ENCODE data around the gene C19orf53. TPM values are rescaled to one million over a fixed set of nuclear protein-coding genes. Genes with fewer than 3 reads are reported as not detected.
"Not testable (repeated sequence)": the region's sequence is repeated elsewhere in the genome, so short reads cannot be mapped to it uniquely, and the experiment has no call there.

The C19orf53 gene
- polyA plus RNA-seq, 4 donors = 104 to 126 (median 118) TPM

- WGBS, 3 donors = 0 to 14% (median 11%) methylated on average over 5 of the region's 5 CpGs
- peaks cover 0 to 36% (median 4%) of the 10 kb centered on the region in 3 donors for H3K36me3 ChIP-seq (ENCODE audit: control insufficient read depth in 3 of 3, insufficient read depth in 2 of 3, low read depth in 1 of 3, low read length in 3 of 3)
- DNase-seq (peak in 1 of 2 donors; percentile 72), FAIRE-seq (no peak)
- H3K9me3 ChIP-seq (ENCODE audit: control insufficient read depth in 2 of 2, insufficient read depth in 1 of 2, low read depth in 1 of 2, low read length in 1 of 2) = no peaks in the 10 kb centered on the region
- no peak overlapping the region for H3K4me3 ChIP-seq (ENCODE audit: low read depth in 1 of 3, low read length in 3 of 3)
- peaks cover 0 to 10% (median 0%) of the 10 kb centered on the region in 3 donors for H3K4me1 ChIP-seq (ENCODE audit: control insufficient read depth in 3 of 3, insufficient read depth in 2 of 3, low read depth in 1 of 3, low read length in 2 of 3)
- peak overlapping the region in 1 of 3 donors; percentile 58 for H3K27ac ChIP-seq (ENCODE audit: low read depth in 1 of 3, low read length in 2 of 3)
- H3K27me3 ChIP-seq (ENCODE audit: control insufficient read depth in 3 of 3, insufficient read depth in 3 of 3, low read length in 3 of 3) = no peaks in the 10 kb centered on the region
Observed at GRCh38 chr19:13781547-13781946, 7.3 kb downstream of the C19orf53 start.

GRCh38 chr19:13782537-13782936, 8.3 kb downstream of the C19orf53 start:
- no peaks in the 10 kb centered on the region for H3K9me3 ChIP-seq (ENCODE audit: control insufficient read depth in 2 of 2, insufficient read depth in 1 of 2, low read depth in 1 of 2, low read length in 1 of 2)
- H3K27me3 ChIP-seq (ENCODE audit: control insufficient read depth in 3 of 3, insufficient read depth in 3 of 3, low read length in 3 of 3) = no peaks in the 10 kb centered on the region
- H3K4me3 ChIP-seq (ENCODE audit: low read depth in 1 of 3, low read length in 3 of 3) = no peak overlapping the region
- H3K36me3 ChIP-seq (ENCODE audit: control insufficient read depth in 3 of 3, insufficient read depth in 2 of 3, low read depth in 1 of 3, low read length in 3 of 3) = peaks cover 0 to 26% (median 4%) of the 10 kb centered on the region in 3 donors
- no peak for DNase-seq
- FAIRE-seq = no peak
- H3K27ac ChIP-seq (ENCODE audit: low read depth in 1 of 3, low read length in 2 of 3) = no peak overlapping the region
- WGBS, 3 donors = 65 to 73% (median 67%) methylated on average over 8 of the region's 8 CpGs
- H3K4me1 ChIP-seq (ENCODE audit: control insufficient read depth in 3 of 3, insufficient read depth in 2 of 3, low read depth in 1 of 3, low read length in 2 of 3) = peaks cover 0 to 10% (median 0%) of the 10 kb centered on the region in 3 donors

- no peak overlapping the region for H3K4me3 ChIP-seq (ENCODE audit: low read depth in 1 of 3, low read length in 3 of 3)
- no peak overlapping the region for H3K27ac ChIP-seq (ENCODE audit: low read depth in 1 of 3, low read length in 2 of 3)
- no peaks in the 10 kb centered on the region for H3K27me3 ChIP-seq (ENCODE audit: control insufficient read depth in 3 of 3, insufficient read depth in 3 of 3, low read length in 3 of 3)
- WGBS, 3 donors = 69 to 75% (median 69%) methylated on average over 18 of the region's 18 CpGs
- peaks cover 0 to 13% (median 0%) of the 10 kb centered on the region in 3 donors for H3K36me3 ChIP-seq (ENCODE audit: control insufficient read depth in 3 of 3, insufficient read depth in 2 of 3, low read depth in 1 of 3, low read length in 3 of 3)
- H3K4me1 ChIP-seq (ENCODE audit: control insufficient read depth in 3 of 3, insufficient read depth in 2 of 3, low read depth in 1 of 3, low read length in 2 of 3) = peaks cover 0 to 10% (median 0%) of the 10 kb centered on the region in 3 donors
- FAIRE-seq (no peak), DNase-seq (no peak)
- no peaks in the 10 kb centered on the region for H3K9me3 ChIP-seq (ENCODE audit: control insufficient read depth in 2 of 2, insufficient read depth in 1 of 2, low read depth in 1 of 2, low read length in 1 of 2)
Observed at GRCh38 chr19:13783565-13784500, 9.6 kb downstream of the C19orf53 start.

GRCh38 chr19:13784731-13785452, 10.6 kb downstream of the C19orf53 start:
- no peaks in the 10 kb centered on the region for H3K9me3 ChIP-seq (ENCODE audit: control insufficient read depth in 2 of 2, insufficient read depth in 1 of 2, low read depth in 1 of 2, low read length in 1 of 2)
- peaks cover 0 to 4% (median 0%) of the 10 kb centered on the region in 3 donors for H3K36me3 ChIP-seq (ENCODE audit: control insufficient read depth in 3 of 3, insufficient read depth in 2 of 3, low read depth in 1 of 3, low read length in 3 of 3)
- H3K27ac ChIP-seq (ENCODE audit: low read depth in 1 of 3, low read length in 2 of 3) = peak overlapping the region in 1 of 3 donors; percentile 17
- no peak overlapping the region for H3K4me3 ChIP-seq (ENCODE audit: low read depth in 1 of 3, low read length in 3 of 3)
- no peak for FAIRE-seq
- peak; percentile 59 to 69 for DNase-seq
- H3K27me3 ChIP-seq (ENCODE audit: control insufficient read depth in 3 of 3, insufficient read depth in 3 of 3, low read length in 3 of 3) = no peaks in the 10 kb centered on the region
- 6 to 27% (median 15%) methylated on average over 15 to 17 of the region's 17 CpGs for WGBS, 3 donors
- H3K4me1 ChIP-seq (ENCODE audit: control insufficient read depth in 3 of 3, insufficient read depth in 2 of 3, low read depth in 1 of 3, low read length in 2 of 3) = peaks cover 0 to 10% (median 0%) of the 10 kb centered on the region in 3 donors

GRCh38 chr19:13788991-13789390, 14.7 kb downstream of the C19orf53 start:
- Histone ChIP-seq H3K27me3 (ENCODE audit: control insufficient read depth in 3 of 3, insufficient read depth in 3 of 3, low read length in 3 of 3) (no peaks in the 10 kb centered on the region), H3K36me3 (ENCODE audit: control insufficient read depth in 3 of 3, insufficient read depth in 2 of 3, low read depth in 1 of 3, low read length in 3 of 3) (no peaks in the 10 kb centered on the region), H3K27ac (ENCODE audit: low read depth in 1 of 3, low read length in 2 of 3) (peak overlapping the region in 1 of 3 donors; percentile 96), H3K4me3 (ENCODE audit: low read depth in 1 of 3, low read length in 3 of 3) (no peak overlapping the region), H3K4me1 (ENCODE audit: control insufficient read depth in 3 of 3, insufficient read depth in 2 of 3, low read depth in 1 of 3, low read length in 2 of 3) (peaks cover 0 to 4% (median 0%) of the 10 kb centered on the region in 3 donors), H3K9me3 (ENCODE audit: control insufficient read depth in 2 of 2, insufficient read depth in 1 of 2, low read depth in 1 of 2, low read length in 1 of 2) (no peaks in the 10 kb centered on the region)
- 50 to 71% (median 50%) methylated on average over 8 of the region's 8 CpGs for WGBS, 3 donors
- no peak for DNase-seq
- FAIRE-seq = no peak

GRCh38 chr19:13790354-13790753, 16.1 kb downstream of the C19orf53 start:
- Histone ChIP-seq H3K9me3 (ENCODE audit: control insufficient read depth in 2 of 2, insufficient read depth in 1 of 2, low read depth in 1 of 2, low read length in 1 of 2) (no peaks in the 10 kb centered on the region), H3K27me3 (ENCODE audit: control insufficient read depth in 3 of 3, insufficient read depth in 3 of 3, low read length in 3 of 3) (no peaks in the 10 kb centered on the region), H3K4me1 (ENCODE audit: control insufficient read depth in 3 of 3, insufficient read depth in 2 of 3, low read depth in 1 of 3, low read length in 2 of 3) (peaks cover 0 to 5% (median 0%) of the 10 kb centered on the region in 3 donors), H3K4me3 (ENCODE audit: low read depth in 1 of 3, low read length in 3 of 3) (no peak overlapping the region), H3K27ac (ENCODE audit: low read depth in 1 of 3, low read length in 2 of 3) (peak overlapping the region in 2 of 3 donors; percentile 24 to 49), H3K36me3 (ENCODE audit: control insufficient read depth in 3 of 3, insufficient read depth in 2 of 3, low read depth in 1 of 3, low read length in 3 of 3) (no peaks in the 10 kb centered on the region)
- FAIRE-seq (no peak), DNase-seq (no peak)
- WGBS, 3 donors = 58 to 68% (median 68%) methylated on average over 8 of the region's 8 CpGs

- not testable (repeated sequence) for H3K27ac ChIP-seq (ENCODE audit: low read depth in 1 of 3, low read length in 2 of 3); DNase-seq; FAIRE-seq; H3K4me3 ChIP-seq (ENCODE audit: low read depth in 1 of 3, low read length in 3 of 3); H3K36me3 ChIP-seq (ENCODE audit: control insufficient read depth in 3 of 3, insufficient read depth in 2 of 3, low read depth in 1 of 3, low read length in 3 of 3); H3K27me3 ChIP-seq (ENCODE audit: control insufficient read depth in 3 of 3, insufficient read depth in 3 of 3, low read length in 3 of 3); H3K9me3 ChIP-seq (ENCODE audit: control insufficient read depth in 2 of 2, insufficient read depth in 1 of 2, low read depth in 1 of 2, low read length in 1 of 2)
- 78 to 88% (median 80%) methylated on average over 9 of the region's 9 CpGs for WGBS, 3 donors
- H3K4me1 ChIP-seq (ENCODE audit: control insufficient read depth in 3 of 3, insufficient read depth in 2 of 3, low read depth in 1 of 3, low read length in 2 of 3) = peaks cover 0 to 18% (median 5%) of the 10 kb centered on the region in 3 donors
Observed at GRCh38 chr19:13793317-13793716, 19.1 kb downstream of the C19orf53 start.

GRCh38 chr19:13794398-13794756, 20.1 kb downstream of the C19orf53 start:
- FAIRE-seq = no peak
- H3K4me1 ChIP-seq (ENCODE audit: control insufficient read depth in 3 of 3, insufficient read depth in 2 of 3, low read depth in 1 of 3, low read length in 2 of 3) = peaks cover 0 to 18% (median 5%) of the 10 kb centered on the region in 3 donors

More at GRCh38 chr19:13794398-13794756, 20.1 kb downstream of the C19orf53 start:
- 4 to 6% (median 5%) methylated on average over 8 of the region's 8 CpGs for WGBS, 3 donors
- Histone ChIP-seq H3K36me3 (ENCODE audit: control insufficient read depth in 3 of 3, insufficient read depth in 2 of 3, low read depth in 1 of 3, low read length in 3 of 3) (no peaks in the 10 kb centered on the region), H3K4me3 (ENCODE audit: low read depth in 1 of 3, low read length in 3 of 3) (peak overlapping the region; percentile 58 to 94 (median 63)), H3K9me3 (ENCODE audit: control insufficient read depth in 2 of 2, insufficient read depth in 1 of 2, low read depth in 1 of 2, low read length in 1 of 2) (no peaks in the 10 kb centered on the region), H3K27me3 (ENCODE audit: control insufficient read depth in 3 of 3, insufficient read depth in 3 of 3, low read length in 3 of 3) (no peaks in the 10 kb centered on the region), H3K27ac (ENCODE audit: low read depth in 1 of 3, low read length in 2 of 3) (peak overlapping the region; percentile 42 to 95 (median 74))
- peak in 1 of 2 donors; percentile 66 for DNase-seq
